Measurements from ENCODE around the gene BICD2.

Gene BICD2

DNA sequence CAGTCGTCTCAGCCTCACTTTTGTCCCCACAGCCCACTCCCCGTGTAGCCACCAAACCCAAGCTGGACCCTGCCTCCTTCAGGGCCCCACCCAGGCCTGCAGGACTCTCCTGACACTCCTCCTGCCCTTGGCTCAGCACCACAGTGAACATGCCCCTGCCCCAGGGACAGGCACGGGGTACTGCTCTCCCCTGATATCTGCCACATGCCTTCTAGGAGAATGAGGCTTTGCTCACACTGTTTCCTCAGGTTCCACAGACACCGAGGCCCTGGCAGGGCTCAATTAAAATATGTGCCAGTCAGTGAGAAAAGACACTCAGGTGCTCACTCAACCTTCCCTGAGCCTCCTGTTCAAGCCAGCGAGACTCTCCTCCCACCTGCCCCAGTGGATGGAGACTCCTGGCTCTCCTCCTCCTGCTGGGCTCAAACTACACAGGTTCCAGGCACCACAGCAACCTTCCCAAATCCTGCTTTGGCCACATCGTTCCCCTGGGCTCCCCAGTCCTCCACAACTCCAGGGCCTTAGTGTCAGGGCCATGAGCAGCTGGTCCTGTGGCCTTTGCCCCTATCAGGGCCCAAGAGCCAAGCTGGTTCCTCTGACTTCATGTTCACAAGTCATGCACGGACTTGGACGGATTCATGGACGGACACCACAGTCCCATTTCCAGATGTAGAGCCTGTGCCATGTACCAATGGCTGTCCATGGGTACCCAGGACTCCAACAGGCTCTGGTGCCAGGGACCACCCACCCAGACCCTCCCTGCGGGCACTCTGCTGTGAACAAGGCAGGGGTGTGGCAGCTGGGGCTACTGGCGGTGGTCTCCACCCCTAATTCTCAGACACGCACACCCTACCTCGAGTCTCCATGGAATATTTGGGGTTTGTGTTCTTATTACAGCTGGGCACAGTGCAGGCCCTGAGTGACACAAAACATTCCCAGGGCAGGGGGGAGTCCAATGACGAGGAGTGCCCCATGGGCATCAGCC is 36.6 kb downstream of the BICD2 start:
- no peak for DNase-seq (ENCODE audit: low read depth)

- no peak for DNase-seq (ENCODE audit: low read depth)
Observed at GRCh38 chr9:92726971-92727715, 37.5 kb downstream of the BICD2 start.

DNA sequence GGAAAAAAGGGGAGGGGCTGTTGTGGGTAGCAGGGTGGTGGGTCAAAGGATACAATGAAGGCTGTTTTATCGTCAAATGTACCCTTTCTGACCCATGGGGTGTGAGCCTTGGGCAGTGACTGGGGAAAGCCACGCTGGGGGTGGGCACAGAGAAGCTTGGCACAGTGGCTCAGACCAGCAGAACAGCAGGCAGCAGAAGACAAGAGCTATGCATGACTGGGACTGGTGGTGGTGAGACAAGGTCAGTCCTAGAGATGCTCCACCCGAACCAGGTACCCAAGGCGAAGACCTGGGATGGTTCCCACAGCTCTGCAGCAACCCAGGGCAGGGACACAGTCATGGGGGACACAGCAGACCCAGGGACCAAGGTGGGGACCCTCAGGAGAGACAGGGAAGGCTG is 38.3 kb downstream of the BICD2 start:
- DNase-seq (ENCODE audit: low read depth): no peak

DNA sequence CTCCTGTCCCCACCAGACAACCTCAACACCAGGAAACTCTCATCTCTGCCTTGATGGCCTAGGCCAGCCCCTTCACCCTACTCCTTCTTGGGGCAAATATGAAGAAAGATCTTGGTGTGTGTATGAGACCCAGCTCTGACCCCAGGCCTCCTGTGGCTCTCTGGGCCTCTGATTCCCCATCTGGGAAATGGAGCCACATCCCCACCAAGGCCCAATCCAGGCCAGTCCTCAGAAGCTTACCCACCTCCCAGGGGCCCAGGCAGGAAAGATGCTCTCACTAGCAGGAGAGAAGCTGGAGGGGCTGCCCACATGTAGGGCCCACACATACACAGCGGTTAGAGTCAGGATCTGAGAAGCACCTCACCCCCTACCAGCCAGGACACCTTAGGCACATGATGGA is 38.9 kb downstream of the BICD2 start:
- no peak for DNase-seq (ENCODE audit: low read depth)

DNA sequence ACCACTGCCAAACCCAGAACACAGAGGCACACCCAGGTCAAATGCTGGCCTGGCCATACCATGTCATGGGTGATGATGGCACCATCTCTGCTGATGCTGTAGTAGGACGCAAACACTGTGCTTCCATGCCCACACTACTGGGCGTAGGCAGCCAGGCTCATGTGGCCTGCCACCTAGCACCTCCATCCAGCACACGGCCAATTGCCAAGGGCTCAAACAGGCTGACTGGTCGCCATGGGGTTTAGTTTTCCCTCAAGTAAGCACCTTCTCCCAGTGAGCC is 39.4 kb downstream of the BICD2 start:
- no peak for DNase-seq (ENCODE audit: low read depth)

GRCh38 chr9:92724528-92725265 is 39.9 kb downstream of the BICD2 start:
- DNase-seq (ENCODE audit: low read depth): no peak

GRCh38 chr9:92723801-92724323 is 40.8 kb downstream of the BICD2 start:
- DNase-seq (ENCODE audit: low read depth): no peak

- DNase-seq (ENCODE audit: low read depth): no peak
Observed at GRCh38 chr9:92723299-92723625, 41.4 kb downstream of the BICD2 start.

GRCh38 chr9:92722386-92723298 is 42.0 kb downstream of the BICD2 start:
- no peak for DNase-seq (ENCODE audit: low read depth)

DNA sequence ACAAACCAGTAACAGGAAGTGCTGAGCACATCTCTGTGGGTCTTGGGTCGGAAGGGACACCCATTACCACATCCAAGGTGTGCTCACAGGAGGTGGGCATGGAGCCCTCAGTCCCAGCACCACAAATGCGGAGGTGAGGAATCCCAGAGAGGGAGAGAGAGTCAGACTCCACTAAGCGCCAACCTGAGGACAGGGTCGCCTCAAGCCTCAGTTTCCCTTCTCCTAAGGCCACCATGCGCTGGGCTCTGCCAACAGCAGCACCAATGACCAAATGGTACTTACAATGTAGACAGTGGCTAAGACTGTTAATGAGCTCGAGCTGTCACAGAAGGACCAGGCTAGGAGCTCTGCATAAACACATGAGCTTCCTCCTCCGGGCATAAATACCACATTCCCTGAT is 43.1 kb downstream of the BICD2 start:
- no peak for DNase-seq (ENCODE audit: low read depth)

GRCh38 chr9:92720807-92721535 is 43.7 kb downstream of the BICD2 start:
- DNase-seq (ENCODE audit: low read depth): no peak

GRCh38 chr9:92720209-92720765 is 44.3 kb downstream of the BICD2 start:
- no peak for DNase-seq (ENCODE audit: low read depth)

DNA sequence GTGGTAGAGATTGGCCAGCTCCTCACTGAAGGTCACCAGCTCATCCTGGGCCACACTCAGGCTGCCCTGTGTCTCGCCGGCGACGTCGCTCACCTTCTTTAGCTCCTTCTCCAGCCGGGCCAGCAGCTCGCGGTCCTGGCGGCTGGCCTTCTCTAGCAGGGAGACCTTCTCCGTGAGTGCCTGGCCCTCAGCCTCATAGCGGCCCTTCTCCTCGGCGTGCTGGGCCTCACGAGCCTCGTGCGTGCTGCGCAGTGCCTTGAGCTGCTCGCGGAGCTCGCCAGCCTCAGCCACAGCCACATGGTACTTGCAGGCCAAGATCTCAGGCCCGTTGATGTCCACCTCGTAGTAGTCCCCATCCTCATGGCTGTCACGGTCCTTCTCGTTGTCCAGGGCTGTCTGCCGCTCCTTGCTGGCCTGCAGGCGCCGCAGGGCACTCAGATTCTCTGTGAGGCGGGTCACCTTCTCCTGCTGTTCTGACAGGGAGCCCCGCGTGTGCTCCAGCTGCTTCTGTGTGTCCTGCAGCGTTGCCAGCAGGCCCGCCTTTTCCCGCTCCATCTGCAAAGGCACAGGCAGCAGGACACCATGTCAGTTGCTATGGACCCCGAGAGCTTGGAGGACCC is 45.5 kb downstream of the BICD2 start:
- no peak for DNase-seq (ENCODE audit: low read depth)

- no peak for DNase-seq (ENCODE audit: low read depth)
Observed at GRCh38 chr9:92718086-92719001, 46.3 kb downstream of the BICD2 start.

- DNase-seq (ENCODE audit: low read depth): no peak
Observed at GRCh38 chr9:92717201-92718085, 47.2 kb downstream of the BICD2 start.

GRCh38 chr9:92716557-92716956 is 48.1 kb downstream of the BICD2 start:
- peak; percentile 78 for DNase-seq (ENCODE audit: low read depth)

DNA sequence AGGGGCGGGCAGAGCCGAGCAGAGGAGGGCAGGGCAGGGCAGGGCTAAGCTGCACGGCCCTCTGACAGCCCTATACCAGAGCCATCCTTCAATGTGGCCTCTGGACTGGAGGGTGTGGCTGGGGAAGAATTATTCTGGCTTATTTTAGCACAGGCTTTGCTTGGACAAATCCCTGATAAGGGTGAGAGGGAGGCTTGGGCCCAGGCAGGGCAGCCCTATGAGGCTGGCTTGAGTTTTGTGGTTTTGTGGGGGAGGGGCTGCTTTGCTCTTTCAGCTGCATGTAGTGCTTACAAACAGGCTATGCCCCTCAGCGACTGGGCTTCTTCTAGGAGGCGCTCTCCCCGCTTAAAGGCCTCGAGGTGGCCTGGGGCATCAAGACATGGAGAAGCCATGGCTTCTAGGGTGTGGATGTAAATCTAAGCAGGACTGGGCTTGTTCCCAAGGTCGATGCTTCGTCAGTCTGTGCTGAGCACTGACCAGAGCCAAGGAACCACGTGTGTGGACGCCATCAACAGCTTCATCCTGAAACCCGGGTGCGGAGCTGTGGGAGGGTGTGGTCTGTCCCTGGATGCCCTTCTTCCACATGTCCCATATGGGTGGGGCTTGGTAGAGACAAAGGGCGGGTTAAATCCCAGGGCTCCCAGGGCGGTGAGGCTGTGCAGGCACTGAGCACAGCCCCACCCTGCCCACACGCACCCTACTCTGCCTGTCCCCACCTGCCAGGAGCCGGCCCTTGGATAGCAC is 49.0 kb downstream of the BICD2 start:
- DNase-seq (ENCODE audit: low read depth): no peak
